Parathyroid adenoma (tissue), 2 donors: ENCODE measurements around the gene GPX2.

Experiments used
- H2AFZ ChIP-seq: fragments of 300-600 bp; sonication (generic); one replicate; pipeline ENCODE4 v1.7.0; 2017; ENCODE audit warnings: antibody characterized with exemption, mild to moderate bottlenecking
- H3K27ac ChIP-seq: fragments of 300-600 bp; sonication (generic); one replicate; pipeline ENCODE4 v1.7.0; 2017
- H3K27me3 ChIP-seq: fragments of 300-600 bp; sonication (generic); one replicate; pipeline ENCODE4 v1.7.0; 2017; ENCODE audit warnings: low read length; ENCODE audit not compliant: control insufficient read depth, insufficient read depth
- H3K36me3 ChIP-seq: fragments of 300-600 bp; sonication (generic); one replicate; pipeline ENCODE4 v1.7.0; 2017; ENCODE audit warnings: low read length; ENCODE audit not compliant: control insufficient read depth, insufficient read depth
- H3K4me1 ChIP-seq: fragments of 300-600 bp; sonication (generic); one replicate; pipeline ENCODE4 v1.7.0; 2017; ENCODE audit warnings: control low read depth
- H3K4me2 ChIP-seq: fragments of 300-600 bp; sonication (generic); one replicate; pipeline ENCODE4 v1.7.0; 2017; ENCODE audit warnings: low read length
- H3K4me3 ChIP-seq: fragments of 300-600 bp; sonication (generic); one replicate; pipeline ENCODE4 v1.7.0; 2017; ENCODE audit warnings: low read depth, low read length
- H3K79me2 ChIP-seq: fragments of 300-600 bp; sonication (generic); one replicate; pipeline ENCODE4 v1.7.0; 2017; ENCODE audit warnings: control low read depth
- H3K9ac ChIP-seq: fragments of 300-600 bp; sonication (generic); one replicate; pipeline ENCODE4 v1.7.0; 2017; ENCODE audit warnings: mild to moderate bottlenecking
- H3K9me3 ChIP-seq: fragments of 300-600 bp; sonication (generic); one replicate; pipeline ENCODE4 v1.7.0; 2017; ENCODE audit warnings: low read length; ENCODE audit not compliant: control insufficient read depth
- CTCF ChIP-seq: fragments of 300-600 bp; sonication (generic); IDR thresholded peaks from one replicate; pipeline ENCODE4 v1.7.0; 2017; ENCODE audit warnings: antibody characterized with exemption, mild to moderate bottlenecking
- donor health status: primary hyperparathyroidism.

Gene GPX2

GRCh38 chr14:64889352-64889751 is 53.2 kb downstream of the GPX2 start:
- H3K4me2 ChIP-seq, result no peak overlapping the region
- no peak overlapping the region for H3K9ac ChIP-seq
- no peaks in the 10 kb centered on the region for H3K9me3 ChIP-seq
- no peak for TF ChIP-seq CTCF
- no peak overlapping the region for H3K4me3 ChIP-seq
- no peaks in the 10 kb centered on the region for H3K79me2 ChIP-seq
- H2AFZ ChIP-seq, result no peak overlapping the region
- no peaks in the 10 kb centered on the region for H3K27me3 ChIP-seq
- H3K27ac ChIP-seq, result no peak overlapping the region
- no peaks in the 10 kb centered on the region for H3K36me3 ChIP-seq
- peaks cover 3% of the 10 kb centered on the region for H3K4me1 ChIP-seq
